ENCODE measurements around the gene CENPO.
"Not testable (repeated sequence)": the region's sequence is repeated elsewhere in the genome, so short reads cannot be mapped to it uniquely, and the experiment has no call there.

Gene CENPO

GRCh38 chr2:24830786-24831185 lies 37.6 kb downstream of the CENPO start:
- in situ Hi-C loops (cut with HindIII; ENCODE audit: low pct_unique_long_range_greater_than_20kb, low sequenced_read_pairs), result no loop called here
- no peak for TF ChIP-seq JUND (IDR thresholded peaks at IDR 0.05; ENCODE audit: low read depth)
- DNase-seq (ENCODE audit: low read depth in 1 of 2, low spot score in 1 of 2), result no peak

GRCh38 chr2:24831221-24832072 lies 38.2 kb downstream of the CENPO start:
- in situ Hi-C loops (cut with HindIII; ENCODE audit: low pct_unique_long_range_greater_than_20kb, low sequenced_read_pairs), result no loop called here
- DNase-seq (ENCODE audit: low read depth in 1 of 2, low spot score in 1 of 2), result no peak

GRCh38 chr2:24832073-24832461 lies 38.8 kb downstream of the CENPO start:
- no peak for DNase-seq (ENCODE audit: low read depth in 1 of 2, low spot score in 1 of 2)
- in situ Hi-C loops (cut with HindIII; ENCODE audit: low pct_unique_long_range_greater_than_20kb, low sequenced_read_pairs), result no loop called here
- no peak for TF ChIP-seq JUND (IDR thresholded peaks at IDR 0.05; ENCODE audit: low read depth)

More at GRCh38 chr2:24831221-24832072, 38.2 kb downstream of the CENPO start:
- no peak for TF ChIP-seq JUND (IDR thresholded peaks at IDR 0.05; ENCODE audit: low read depth)

GRCh38 chr2:24832521-24832920 lies 39.3 kb downstream of the CENPO start:
- DNase-seq (ENCODE audit: low read depth in 1 of 2, low spot score in 1 of 2), result no peak
- in situ Hi-C loops (cut with HindIII; ENCODE audit: low pct_unique_long_range_greater_than_20kb, low sequenced_read_pairs), result no loop called here
- TF ChIP-seq JUND (IDR thresholded peaks at IDR 0.05; ENCODE audit: low read depth), result no peak

- TF ChIP-seq JUND (IDR thresholded peaks at IDR 0.05; ENCODE audit: low read depth), result no peak
- DNase-seq (ENCODE audit: low read depth in 1 of 2, low spot score in 1 of 2), result no peak
- in situ Hi-C loops (cut with HindIII; ENCODE audit: low pct_unique_long_range_greater_than_20kb, low sequenced_read_pairs), result no loop called here
Measured at GRCh38 chr2:24832931-24833701, 39.9 kb downstream of the CENPO start.

GRCh38 chr2:24833821-24834732 lies 40.9 kb downstream of the CENPO start:
- TF ChIP-seq JUND (IDR thresholded peaks at IDR 0.05; ENCODE audit: low read depth), result no peak
- DNase-seq (ENCODE audit: low read depth in 1 of 2, low spot score in 1 of 2), result no peak
- in situ Hi-C loops (cut with HindIII; ENCODE audit: low pct_unique_long_range_greater_than_20kb, low sequenced_read_pairs), result no loop called here

GRCh38 chr2:24834733-24835395 lies 41.6 kb downstream of the CENPO start:
- DNase-seq (ENCODE audit: low read depth in 1 of 2, low spot score in 1 of 2), result no peak
- no peak for TF ChIP-seq JUND (IDR thresholded peaks at IDR 0.05; ENCODE audit: low read depth)
- in situ Hi-C loops (cut with HindIII; ENCODE audit: low pct_unique_long_range_greater_than_20kb, low sequenced_read_pairs), result no loop called here

- DNase-seq (ENCODE audit: low read depth in 1 of 2, low spot score in 1 of 2); in situ Hi-C loops (cut with HindIII; ENCODE audit: low pct_unique_long_range_greater_than_20kb, low sequenced_read_pairs): not testable (repeated sequence)
Measured at GRCh38 chr2:24835411-24835810, 42.2 kb downstream of the CENPO start.

- in situ Hi-C loops (cut with HindIII; ENCODE audit: low pct_unique_long_range_greater_than_20kb, low sequenced_read_pairs), result no loop called here
- DNase-seq (ENCODE audit: low read depth in 1 of 2, low spot score in 1 of 2), result no peak
- TF ChIP-seq JUND (IDR thresholded peaks at IDR 0.05; ENCODE audit: low read depth), result no peak
Measured at GRCh38 chr2:24836206-24836605, 43.0 kb downstream of the CENPO start.

- in situ Hi-C loops (cut with HindIII; ENCODE audit: low pct_unique_long_range_greater_than_20kb, low sequenced_read_pairs), result no loop called here
- DNase-seq (ENCODE audit: low read depth in 1 of 2, low spot score in 1 of 2), result no peak
- TF ChIP-seq JUND (IDR thresholded peaks at IDR 0.05; ENCODE audit: low read depth), result no peak
Measured at GRCh38 chr2:24836706-24837105, 43.5 kb downstream of the CENPO start.

GRCh38 chr2:24837996-24838513 lies 44.8 kb downstream of the CENPO start:
- in situ Hi-C loops (cut with HindIII; ENCODE audit: low pct_unique_long_range_greater_than_20kb, low sequenced_read_pairs), result no loop called here
- no peak for TF ChIP-seq JUND (IDR thresholded peaks at IDR 0.05; ENCODE audit: low read depth)
- DNase-seq (ENCODE audit: low read depth in 1 of 2, low spot score in 1 of 2), result no peak

GRCh38 chr2:24838541-24838940 lies 45.3 kb downstream of the CENPO start:
- no peak for TF ChIP-seq JUND (IDR thresholded peaks at IDR 0.05; ENCODE audit: low read depth)
- no peak for DNase-seq (ENCODE audit: low read depth in 1 of 2, low spot score in 1 of 2)
- in situ Hi-C loops (cut with HindIII; ENCODE audit: low pct_unique_long_range_greater_than_20kb, low sequenced_read_pairs), result no loop called here

All from T47D (cell line).